Left ventricle myocardium inferior (tissue), 1 donor: Measurements from ENCODE around the gene PID1. TPM values are rescaled to one million over a fixed set of nuclear protein-coding genes. Genes with fewer than 3 reads are reported as not detected.

Experiments
- DNase-seq: peaks from one replicate; pipeline ENCODE4 v3.0.0-alpha.2; 2020
- H3K27ac ChIP-seq: fragments of 200-600 bp; replicated peaks from 2 replicates; pipeline ENCODE4 v1.8.0; 2021
- H3K27me3 ChIP-seq: fragments of 200-600 bp; 2 replicates; pipeline ENCODE4 v1.8.0; 2021; ENCODE audit warnings: low read depth
- H3K36me3 ChIP-seq: fragments of 200-600 bp; 2 replicates; pipeline ENCODE4 v1.8.0; 2021
- H3K4me1 ChIP-seq: fragments of 200-600 bp; 2 replicates; pipeline ENCODE4 v1.8.0; 2021
- H3K4me3 ChIP-seq: fragments of 200-600 bp; 2 replicates; pipeline ENCODE4 v1.8.0; 2021; ENCODE audit warnings: mild to moderate bottlenecking, moderate library complexity
- H3K9me3 ChIP-seq: fragments of 200-600 bp; replicated peaks from 2 replicates; pipeline ENCODE4 v1.8.0; 2021
- CTCF ChIP-seq: fragments of 200-600 bp; IDR thresholded peaks from 2 replicates; pipeline ENCODE4 v1.8.0; 2021; ENCODE audit warnings: antibody characterized with exemption, mild to moderate bottlenecking, borderline replicate concordance
- intact Hi-C: fragments of 100-400 bp; cut with micrococcal nuclease; formaldehyde crosslinking; loops from one replicate; pipeline ENCODE4 v1.11.0; 2022
- total RNA-seq: library from RNA; stranded (reverse); fragmentation: NEBNext Ultra II Directional; extraction: Animal tissue kit (Norgen Biotek cat#: 25700); gene quantifications from one replicate; pipeline ENCODE4 v1.2.1, GENCODE V29; 2021
- donor health status: DM: no; HTN: yes; CAD: no; lungs with severe emphysema.

PID1 gene
- total RNA-seq, 1 donor from 2014 or later, result 7.8 TPM

GRCh38 chr2:228986961-228987360 lies 284.1 kb downstream of the PID1 start:
- H3K27me3 ChIP-seq, result no peaks in the 10 kb centered on the region
- no peaks in the 10 kb centered on the region for H3K36me3 ChIP-seq
- no peak overlapping the region for H3K4me3 ChIP-seq
- intact Hi-C loops, result no loop called here
- no peak for DNase-seq
- TF ChIP-seq CTCF, result no peak
- H3K9me3 ChIP-seq, result no peaks in the 10 kb centered on the region
- H3K27ac ChIP-seq, result no peak overlapping the region
- H3K4me1 ChIP-seq, result no peaks in the 10 kb centered on the region

GRCh38 chr2:228983700-228984099 lies 287.4 kb downstream of the PID1 start:
- H3K4me1 ChIP-seq, result no peaks in the 10 kb centered on the region
- intact Hi-C loops, result no loop called here
- DNase-seq, result no peak

GRCh38 chr2:228974169-228974568 lies 296.9 kb downstream of the PID1 start:
- TF ChIP-seq CTCF, result no peak
- no peak for DNase-seq
- H3K36me3 ChIP-seq, result no peaks in the 10 kb centered on the region

More at GRCh38 chr2:228983700-228984099, 287.4 kb downstream of the PID1 start:
- TF ChIP-seq CTCF, result no peak
- no peak overlapping the region for H3K4me3 ChIP-seq
- peaks cover 27% of the 10 kb centered on the region for H3K9me3 ChIP-seq
- H3K27ac ChIP-seq, result no peak overlapping the region
- no peaks in the 10 kb centered on the region for H3K27me3 ChIP-seq
- no peaks in the 10 kb centered on the region for H3K36me3 ChIP-seq

More at GRCh38 chr2:228974169-228974568, 296.9 kb downstream of the PID1 start:
- Histone ChIP-seq H3K9me3 (peaks cover 7% of the 10 kb centered on the region), H3K4me1 (no peaks in the 10 kb centered on the region), H3K27ac (no peak overlapping the region), H3K27me3 (no peaks in the 10 kb centered on the region), H3K4me3 (no peak overlapping the region)
- intact Hi-C loops, result no loop called here
